ENCODE measurements around the gene AKR1C3.

GRCh38 chr10:5068274-5068984, 25.8 kb upstream of the AKR1C3 start:
- TF ChIP-seq ETS1 (IDR thresholded peaks at IDR 0.05), result no peak
- TF ChIP-seq CTCF (conservative IDR thresholded peaks at IDR 0.05; ENCODE audit: low read depth in 2 of 2), result no peak
- no peak for TF ChIP-seq ZNF114 (CRISPR knock-in tag; IDR thresholded peaks at IDR 0.05)
- TF ChIP-seq EZH2 (IDR thresholded peaks at IDR 0.05; ENCODE audit: low read depth, unreplicated experiment), result no peak
- no peak for TF ChIP-seq EZH2phosphoT487 (IDR thresholded peaks at IDR 0.05; ENCODE audit: unreplicated experiment)
- no peak for TF ChIP-seq JUNB (IDR thresholded peaks at IDR 0.05; ENCODE audit: unreplicated experiment)
- no peak for TF ChIP-seq POLR2AphosphoS5 (IDR thresholded peaks at IDR 0.05; ENCODE audit: low read depth)
- TF ChIP-seq REST (IDR thresholded peaks at IDR 0.05; ENCODE audit: unreplicated experiment), result no peak
- no peak for TF ChIP-seq CREB1 (CRISPR knock-in tag; IDR thresholded peaks at IDR 0.05; ENCODE audit: low read depth)
- TF ChIP-seq STAT1 (IDR thresholded peaks at IDR 0.05; ENCODE audit: unreplicated experiment), result no peak

All from GM23338 (cell line).